EL (cell line): ENCODE data around the gene ZNF697.
"Not testable (repeated sequence)": the region's sequence is repeated elsewhere in the genome, so short reads cannot be mapped to it uniquely, and the experiment has no call there.

ENCODE experiments used
- DNase-seq: peaks from one replicate; pipeline ENCODE4 v3.0.0-alpha.2; 2016

The ZNF697 gene

DNA sequence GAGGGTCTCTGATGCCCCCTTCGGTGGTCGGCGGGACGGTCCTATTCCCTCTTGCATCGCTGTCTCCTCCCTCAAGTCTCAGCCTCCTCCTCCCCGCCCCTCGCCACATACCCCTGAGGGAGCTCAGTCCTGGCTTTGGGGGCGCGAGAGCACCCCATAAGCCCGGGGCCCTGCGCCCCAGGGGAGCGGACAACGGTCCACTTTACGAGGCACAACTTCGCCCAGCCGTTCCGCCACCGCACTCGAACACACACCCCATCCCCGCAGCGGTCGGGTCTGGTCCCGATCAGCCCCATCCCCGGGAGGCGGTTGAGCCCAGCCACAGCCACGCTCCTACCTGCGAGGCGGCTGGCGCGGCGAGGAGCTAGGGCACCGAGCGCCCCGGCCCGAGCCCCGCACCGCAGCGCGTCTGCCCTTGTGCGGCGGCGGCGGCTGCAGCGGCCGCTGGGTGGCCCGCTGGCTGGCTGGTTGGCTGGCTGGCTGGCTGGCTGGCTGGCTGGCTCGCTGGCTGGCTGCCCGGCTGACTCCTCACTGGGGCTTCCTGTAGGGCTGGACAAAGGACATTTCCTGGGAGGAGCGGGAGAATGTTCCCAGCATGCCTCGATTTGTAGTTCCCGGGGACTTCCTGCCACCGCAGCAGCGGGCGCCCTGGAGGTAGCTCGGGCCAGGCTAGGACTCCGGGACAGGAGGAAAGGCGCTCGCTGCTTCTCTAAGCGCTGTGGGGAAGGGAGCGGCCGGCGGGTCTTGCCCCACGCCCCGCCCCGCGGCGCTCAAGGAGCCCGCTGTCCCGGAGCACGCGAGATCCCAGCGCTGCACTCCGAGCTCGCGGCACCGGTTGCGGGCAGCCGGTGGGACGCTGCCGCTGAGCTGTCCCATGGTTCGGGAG is at the start of gene ZNF697:
Gene ZNF697, minus strand, starts transcription at position 533 of the 886 bp plus-strand sequence. CDS start 22,166 bp downstream, outside the sequence.
- peak; percentile 99 for DNase-seq

DNA sequence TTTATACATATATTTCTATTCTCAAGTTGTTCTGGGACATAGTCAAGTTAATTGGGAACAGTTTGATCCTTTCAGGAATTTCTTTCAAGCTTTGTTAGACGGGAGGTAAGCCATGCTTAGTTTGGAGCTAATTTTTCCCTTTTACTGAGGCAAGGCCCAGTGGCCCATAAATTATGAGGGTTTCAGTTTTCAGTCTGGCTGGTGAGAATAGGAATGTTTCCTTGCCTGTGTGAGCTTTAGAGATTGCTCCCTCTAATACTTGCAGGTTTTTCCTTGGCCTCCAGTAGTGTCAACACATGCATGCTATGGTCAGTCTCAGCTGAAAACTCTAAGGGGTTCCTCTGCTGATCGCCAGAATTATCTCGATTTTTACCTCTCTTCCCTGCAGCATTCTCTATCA is 49.5 kb upstream of the ZNF697 start:
- no peak for DNase-seq

DNA sequence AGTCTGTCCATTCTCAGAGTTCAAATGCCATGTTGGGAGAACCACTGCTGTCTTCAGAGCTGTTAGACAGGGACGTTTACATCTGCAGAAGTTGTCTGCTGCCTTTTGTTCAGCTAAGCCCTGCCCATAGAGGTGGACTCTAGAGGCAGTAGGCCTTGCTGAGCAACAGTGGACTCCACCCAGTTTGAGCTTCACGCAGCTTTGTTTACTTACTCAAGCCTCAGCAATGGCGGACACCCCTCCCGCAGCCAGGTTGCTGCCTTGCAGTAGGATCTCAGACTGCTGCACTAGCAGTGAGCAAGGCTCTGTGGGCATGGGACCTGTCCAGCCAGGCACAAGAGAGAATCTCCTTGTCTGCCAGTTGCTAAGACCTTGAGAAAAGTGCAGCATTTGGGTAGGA is 48.8 kb upstream of the ZNF697 start:
- not testable (repeated sequence) for DNase-seq

DNA sequence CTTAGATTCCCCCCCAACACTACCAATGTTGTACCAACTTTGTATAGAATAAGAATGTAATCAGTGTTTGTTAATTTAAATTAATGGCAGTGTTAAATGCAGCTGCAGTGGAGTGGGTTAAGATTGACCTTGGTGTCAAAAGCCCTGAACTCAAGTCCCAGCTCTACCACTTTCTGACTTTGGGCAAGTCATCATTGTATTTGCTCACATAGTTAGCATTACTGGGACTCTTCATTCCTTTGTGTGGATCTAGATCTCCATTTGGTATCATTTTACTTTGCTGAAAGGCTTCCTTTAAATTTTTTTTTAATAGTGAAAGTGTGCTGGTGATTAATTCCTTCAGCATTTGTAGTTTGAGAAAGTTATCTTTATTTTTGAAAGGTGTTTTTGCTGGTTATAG is 41.4 kb upstream of the ZNF697 start:
- DNase-seq, result no peak

DNA sequence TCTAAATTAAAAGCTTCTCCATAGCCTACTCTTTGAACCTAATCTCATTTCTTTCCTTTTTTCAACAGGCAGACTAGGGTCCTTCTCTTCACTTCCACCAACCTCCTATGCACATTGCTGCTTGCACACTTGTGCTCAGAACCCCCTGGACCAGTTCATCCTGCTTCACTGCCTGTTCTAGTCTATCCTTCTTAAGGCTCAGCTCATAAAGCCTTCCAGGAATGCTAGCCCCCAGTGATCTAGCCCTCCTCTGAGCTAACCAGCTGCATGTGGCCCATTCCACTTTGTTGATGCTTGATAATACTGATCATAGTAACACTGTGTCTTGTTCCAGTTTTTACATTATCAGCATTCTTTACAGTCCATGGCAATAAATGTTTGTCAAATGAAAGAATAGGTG is 40.7 kb upstream of the ZNF697 start:
- DNase-seq, result no peak

DNA sequence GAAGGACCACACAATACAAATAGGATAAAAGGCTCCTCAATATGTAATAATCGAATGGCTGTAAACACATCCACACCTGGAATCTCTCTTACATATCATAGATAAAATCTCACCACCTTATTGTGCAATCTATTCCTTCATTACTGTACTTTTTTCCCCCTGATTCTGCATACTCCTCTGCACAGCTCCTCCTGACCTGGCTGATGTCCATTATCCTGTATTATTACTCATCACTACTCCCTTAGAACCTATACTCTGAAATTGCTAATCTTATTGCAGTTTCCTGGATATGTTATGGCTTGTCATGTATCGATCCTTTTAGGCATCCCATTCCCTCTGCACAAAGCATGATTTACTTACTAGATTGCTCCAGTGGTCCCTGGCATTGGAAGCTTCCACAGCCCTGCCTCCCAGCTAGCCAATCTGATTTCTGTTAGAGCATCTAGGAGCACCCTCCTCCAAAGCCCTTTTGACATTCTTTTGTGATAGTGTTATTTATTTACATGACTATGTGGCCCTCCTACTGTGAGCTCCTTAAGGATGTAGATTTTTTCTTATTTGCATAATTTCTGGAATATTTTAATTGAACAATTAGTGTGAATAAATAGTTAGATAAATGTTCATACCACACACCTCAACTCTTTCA is 39.5 kb upstream of the ZNF697 start:
- no peak for DNase-seq

DNA sequence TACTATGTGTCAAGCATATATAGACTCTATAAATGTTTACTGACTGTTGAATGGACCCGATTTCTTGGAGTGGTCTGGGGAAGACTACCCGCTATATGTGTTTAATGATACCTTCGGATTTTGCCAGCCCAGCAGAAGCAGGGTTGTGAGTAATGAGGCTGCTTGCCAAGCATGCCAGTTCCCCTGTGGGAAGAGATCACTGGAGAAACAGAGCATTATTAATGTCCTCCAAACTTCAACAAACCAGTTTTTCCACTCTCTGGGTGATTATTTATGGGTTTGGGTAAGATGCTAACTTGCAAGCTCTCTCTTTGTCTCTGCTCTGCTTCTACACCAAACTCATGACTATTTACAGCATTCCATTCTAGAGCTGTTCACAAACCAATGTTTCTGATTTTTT is 38.6 kb upstream of the ZNF697 start:
- no peak for DNase-seq

DNA sequence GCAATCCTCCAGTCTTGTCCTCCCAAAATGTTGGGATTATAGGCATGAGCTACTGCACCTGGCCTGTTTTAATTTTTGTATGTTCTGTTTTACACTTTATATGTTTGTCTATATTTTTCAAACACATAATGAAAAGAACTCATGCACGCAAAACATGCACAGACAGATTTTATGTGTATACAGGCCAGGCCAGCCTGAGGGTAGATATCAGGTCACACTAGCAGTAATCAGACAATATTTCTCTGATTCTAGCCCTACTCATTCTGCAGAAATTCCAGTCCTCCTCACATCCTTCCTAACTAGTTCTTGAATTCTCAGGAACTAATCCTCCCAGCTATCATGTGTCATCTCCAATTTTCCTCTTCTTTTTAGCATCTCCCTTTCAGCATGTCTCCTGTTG is 35.8 kb upstream of the ZNF697 start:
- DNase-seq, result no peak

DNA sequence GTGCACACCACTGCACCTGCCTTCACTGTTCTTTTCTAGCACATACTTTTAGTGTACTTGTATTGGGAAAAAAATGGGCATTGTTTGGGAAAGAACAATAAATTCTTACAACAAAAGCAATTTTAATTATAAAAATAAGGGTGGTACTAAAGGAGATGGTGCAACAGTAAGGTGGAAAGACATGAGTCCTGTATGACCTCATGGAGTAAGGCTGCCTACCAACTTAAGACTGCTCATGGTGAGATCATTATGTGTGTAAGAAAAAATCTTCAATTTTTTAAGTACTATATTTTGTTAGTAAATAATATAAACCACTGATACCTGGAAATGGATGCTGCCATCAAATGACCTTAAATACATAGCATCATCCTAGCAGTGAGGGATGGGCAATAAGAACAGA is 34.1 kb upstream of the ZNF697 start:
- DNase-seq, result no peak

DNA sequence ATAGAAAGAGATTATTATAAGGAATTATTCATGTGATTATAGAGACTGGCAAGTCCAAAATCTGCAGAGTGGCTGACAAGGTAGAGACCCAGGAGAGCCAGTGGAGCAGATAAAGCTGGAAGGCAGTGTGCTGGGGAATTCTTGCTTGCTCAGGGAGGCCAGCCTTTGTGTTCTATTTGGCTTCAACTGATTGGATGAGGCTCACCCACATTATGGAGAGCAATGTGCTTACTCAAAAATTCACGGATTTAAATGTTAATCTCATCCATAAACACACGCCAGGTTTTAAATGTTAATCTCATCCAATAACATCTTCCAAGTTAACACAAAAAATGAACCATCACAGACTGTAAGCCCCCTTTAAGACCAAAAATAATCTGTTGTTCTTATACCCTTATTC is 33.5 kb upstream of the ZNF697 start:
- no peak for DNase-seq

DNA sequence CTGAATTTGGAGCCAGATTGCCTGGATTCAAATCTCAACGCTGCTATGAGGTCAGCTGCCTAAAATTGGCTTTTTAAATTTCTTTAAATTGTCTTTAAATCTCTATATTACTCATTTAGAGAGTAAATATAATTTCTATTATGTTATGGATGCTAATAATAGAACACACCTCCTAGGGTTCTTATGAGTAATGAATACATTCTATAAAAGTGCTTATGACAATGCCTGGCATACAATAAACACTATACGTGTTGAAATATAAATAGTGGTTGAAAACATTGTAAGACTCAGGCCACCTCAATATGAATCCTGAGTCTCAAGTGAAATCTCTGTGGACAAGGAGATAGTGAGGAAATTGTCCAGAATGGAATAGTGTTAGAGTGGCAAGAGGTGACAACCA is 32.7 kb upstream of the ZNF697 start:
- no peak for DNase-seq

DNA sequence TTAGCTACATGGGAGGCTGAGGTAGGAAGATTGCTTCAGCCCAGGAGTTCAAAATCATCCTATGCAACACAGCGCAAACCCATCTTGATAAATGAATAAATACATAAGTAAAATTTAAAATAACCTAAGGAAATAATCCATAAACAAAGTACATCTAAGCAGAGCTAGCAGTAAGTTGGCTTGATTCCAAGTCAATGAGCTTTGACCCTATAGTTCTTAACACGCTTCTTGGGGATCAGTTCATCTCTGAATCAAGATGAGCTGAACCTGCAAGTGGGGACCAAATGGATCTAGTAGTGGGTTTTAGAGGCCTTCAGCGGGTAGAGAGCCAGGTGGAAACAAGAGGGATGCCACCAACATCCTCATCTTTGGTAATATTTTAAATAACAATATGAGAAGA is 32.1 kb upstream of the ZNF697 start:
- no peak for DNase-seq

DNA sequence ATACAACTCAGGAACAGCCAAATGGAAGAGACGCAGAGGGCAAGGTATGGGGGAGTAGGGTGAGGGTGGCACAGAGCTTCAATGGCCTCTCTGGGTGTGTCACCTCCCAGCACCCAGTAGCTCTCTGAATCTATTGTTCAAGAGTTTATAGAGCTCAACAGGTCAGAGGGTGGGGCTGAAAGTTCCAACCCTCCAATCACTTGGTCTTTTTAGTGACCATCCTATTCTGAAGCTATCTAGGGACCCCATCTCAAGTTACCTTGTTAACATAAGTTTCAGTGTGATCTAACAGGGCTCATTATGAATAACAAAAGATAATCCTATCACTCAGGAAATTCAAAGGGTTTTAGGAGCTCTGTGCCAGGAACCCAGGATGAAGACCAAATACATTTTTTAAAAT is 31.2 kb upstream of the ZNF697 start:
- no peak for DNase-seq

DNA sequence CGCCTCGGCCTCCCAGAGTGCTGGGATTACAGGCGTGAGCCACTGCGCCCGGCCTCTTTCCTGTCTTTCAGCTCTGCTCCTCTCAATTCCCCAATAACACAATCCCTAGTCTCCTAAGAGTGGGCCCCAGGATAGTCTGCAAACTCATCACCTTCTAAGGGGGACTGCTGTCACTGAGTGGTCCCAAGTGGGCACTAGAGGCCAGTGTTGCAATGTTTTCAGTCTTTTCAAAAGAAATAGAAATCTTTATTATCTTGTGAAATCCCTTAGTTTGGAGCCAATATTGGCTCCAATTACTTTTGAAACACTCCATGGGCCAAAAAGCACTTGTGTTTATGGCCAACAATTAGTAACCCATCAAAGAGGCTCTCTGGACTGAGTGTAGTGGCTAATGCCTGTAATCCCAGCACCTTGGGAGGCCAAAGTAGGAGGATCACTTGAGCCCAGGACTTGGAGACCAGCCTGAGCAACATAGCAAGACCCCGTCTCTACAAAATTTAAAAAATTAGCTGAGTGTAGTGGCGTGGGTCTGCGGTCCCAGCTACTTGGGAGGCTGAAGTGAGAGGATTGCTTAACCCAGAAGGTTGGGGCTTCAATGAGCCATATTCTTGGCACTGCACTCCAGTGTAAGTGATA is 28.6 kb upstream of the ZNF697 start:
- DNase-seq, result no peak

DNA sequence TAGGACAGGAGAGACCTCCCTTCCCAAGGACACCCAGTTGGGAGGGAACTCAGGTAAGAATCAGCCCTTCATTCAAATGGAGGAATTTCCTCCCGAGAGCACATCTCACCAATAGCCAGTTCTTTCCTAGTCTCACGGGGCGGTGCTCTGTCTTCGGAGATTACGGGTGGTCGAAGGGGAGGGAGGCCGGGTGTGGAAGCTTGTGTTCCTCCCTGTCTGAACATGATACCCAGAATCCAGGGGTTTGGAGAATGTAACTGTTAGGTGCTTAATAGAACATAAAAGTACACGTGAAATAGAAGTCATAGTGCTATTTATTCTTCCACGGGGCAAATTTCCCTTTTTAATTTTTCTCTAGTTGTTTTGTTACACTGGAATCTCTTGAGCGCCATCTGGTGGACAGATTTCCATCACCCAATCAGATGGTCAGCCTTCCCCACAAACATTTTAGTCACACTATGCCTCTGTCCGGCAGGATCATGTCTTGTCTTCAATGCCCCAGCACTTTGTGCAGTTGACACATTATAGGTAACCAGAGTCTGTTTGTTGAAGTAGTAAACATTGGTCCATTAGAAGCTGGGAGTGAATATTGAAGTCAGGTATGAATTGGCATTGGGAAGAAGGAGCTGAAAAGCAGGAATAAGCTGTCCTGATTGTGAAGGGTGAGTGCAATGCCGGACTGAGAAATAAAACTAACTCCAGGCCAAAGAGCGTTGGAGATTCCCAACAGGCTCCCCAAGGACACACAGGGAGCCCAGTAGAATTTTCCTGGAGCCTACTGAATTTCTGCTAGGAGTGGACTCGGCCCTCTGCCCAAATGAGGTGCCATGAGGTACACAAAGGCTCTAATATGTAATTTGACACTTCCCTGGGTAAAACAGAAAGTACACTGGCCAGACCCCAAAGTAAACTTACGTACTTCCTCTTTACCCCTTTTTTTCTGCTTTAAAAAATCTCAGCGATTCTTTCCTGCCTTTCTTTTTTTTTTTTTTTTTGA is 27.6 kb upstream of the ZNF697 start:
- peak; percentile 88 for DNase-seq

DNA sequence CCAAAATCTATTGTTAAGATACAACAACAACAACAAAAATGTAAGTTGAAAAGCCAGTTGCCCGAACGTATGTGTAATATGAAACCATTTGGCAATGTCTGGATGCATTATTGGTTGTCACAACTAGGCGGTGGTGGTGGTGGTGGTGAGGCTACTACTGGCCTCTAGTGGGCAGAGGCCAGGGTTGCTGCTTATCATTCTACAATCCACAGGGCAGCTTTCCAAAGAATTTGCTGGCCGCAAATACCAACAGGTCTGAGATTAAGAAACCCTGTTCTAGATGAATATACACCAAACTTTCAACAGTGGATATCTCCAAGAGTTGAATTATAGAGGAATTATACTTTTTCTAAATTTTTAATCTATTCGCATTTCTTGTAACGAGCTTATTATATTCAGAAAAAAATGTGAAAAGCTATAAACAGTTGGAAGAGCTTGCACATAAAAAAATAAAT is 26.8 kb upstream of the ZNF697 start:
- DNase-seq, result peak; percentile 93

DNA sequence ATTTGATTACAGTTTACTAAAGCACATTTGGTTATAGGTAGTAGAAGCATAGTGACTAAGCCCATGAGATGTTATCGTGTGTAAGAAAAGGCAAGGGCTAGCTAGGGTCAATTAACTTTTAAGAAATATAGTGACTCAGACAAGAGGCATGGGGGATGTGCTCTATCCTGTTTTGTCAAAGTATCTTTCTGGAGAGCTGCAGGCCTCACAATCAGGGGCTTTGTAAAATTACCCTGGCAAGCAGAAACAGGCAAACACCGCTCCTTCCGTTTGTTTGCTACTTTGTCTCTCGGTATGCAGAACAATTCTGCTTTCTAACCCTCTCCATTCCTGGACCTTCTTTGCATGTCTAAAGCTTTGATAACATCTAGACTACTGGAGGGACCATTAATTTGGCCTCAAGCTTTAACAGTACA is 26.1 kb upstream of the ZNF697 start:
- DNase-seq, result peak; percentile 85

DNA sequence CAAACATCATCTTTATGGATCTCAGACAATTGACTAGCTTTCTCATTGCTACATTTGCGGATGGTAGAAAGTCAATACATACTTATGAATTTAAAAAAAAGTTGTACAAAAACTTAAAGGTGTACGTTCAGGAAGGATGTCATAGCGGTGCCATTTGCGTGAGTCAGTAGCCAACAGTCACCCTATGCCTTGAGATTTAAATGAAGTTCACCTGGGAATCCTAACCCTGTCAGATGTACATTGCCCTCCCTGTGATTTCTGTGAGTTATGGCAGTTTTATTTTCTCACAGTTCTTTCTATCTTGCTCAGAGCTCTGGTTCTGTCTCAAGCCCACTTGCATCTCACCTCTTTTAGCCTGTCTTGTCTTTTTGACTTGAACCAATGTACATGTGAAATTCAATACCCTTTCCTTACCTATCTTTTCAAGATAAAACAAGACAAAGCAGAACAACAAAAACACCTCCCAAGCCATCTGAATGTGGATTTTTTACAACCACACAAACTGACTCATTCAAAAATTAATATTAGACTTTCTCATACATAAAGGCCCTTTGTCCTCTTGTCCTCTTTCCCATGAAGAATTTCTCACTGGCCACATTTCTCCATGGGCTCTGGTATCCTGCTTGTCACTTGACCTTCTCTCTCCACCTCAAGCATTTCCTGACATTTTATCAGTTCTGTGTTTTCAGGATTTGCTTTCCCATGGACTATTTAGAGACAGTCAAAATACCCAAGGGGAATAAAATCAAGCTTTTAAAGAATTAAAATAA is 25.3 kb upstream of the ZNF697 start:
- DNase-seq, result peak; percentile 36

DNA sequence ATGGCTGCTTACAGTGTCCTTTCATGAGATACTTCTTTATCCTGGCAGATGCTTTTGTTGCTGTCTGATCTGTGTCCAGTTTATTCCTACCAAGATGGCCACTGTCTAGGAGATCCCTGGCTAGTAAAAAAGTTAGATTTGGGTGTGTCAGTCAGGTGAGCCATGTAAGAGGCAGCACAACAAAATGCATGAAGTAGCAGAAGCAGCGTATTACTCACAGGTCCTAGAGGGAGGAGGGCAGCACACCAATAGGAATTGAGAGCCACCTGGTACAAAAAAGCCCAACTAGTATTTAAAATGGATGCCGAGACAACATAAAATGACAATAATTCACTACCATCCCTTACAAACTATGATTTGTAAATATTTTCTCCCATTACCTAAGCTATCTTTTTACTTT is 22.8 kb upstream of the ZNF697 start:
- no peak for DNase-seq

DNA sequence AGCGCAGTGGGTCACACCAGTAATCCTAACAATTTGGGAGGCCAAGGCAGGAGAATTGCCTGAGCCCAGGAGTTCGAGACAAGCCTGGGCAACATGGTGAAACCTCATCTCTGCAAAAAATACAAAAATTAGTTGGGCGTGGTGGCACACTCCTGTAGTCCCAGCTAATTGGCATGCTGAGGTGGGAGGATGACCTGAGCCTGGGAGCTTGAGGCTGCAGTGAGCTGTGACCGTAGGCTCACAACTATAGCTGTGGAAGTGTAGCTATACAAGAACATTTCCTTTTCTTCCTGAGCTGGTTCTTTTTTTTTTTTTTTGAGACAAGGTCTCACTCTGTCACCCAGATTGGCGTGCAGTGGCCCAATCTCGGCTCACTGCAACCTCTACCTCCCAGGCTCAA is 19.1 kb upstream of the ZNF697 start:
- no peak for DNase-seq

DNA sequence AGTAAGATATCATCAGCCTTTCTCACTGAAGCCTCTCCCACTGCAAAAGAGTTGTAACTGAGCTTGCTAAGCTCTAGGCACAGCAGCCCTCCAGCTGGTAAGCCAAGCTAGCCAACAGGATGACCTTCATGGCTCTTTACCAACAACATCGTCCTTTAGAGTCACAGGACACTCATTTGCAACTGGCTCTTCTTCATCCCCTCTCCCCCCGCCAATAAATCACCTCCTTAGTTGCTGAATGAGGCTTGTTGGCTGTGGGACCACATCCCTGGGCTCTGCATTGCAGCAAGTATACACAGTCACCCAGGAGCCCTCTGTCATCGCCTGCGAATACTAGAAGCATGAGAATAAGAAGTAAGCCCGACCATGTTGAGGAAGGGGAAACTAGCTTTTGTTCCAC is 16.0 kb upstream of the ZNF697 start:
- no peak for DNase-seq

DNA sequence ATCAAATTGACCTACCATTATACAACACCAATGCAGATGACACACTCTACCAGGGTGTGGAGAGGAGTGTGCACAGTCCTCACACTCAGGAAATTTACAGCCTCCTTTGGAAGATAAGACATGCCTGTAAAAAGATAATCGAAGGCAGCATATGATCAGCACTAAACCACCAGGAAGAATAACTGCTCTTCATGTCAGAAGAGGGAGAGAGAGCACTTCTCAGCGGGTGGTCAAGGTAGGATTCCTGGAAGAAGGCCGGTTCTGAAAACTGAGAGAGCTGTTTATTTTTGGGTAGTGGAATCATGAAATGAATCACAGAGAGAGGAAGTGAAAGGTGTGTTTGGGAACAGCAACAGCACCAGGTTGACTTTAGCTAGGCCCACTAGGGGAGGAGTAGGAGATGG is 14.0 kb upstream of the ZNF697 start:
- DNase-seq, result no peak
